ENCODE measurements around the gene TP73. TPM values are rescaled to one million over a fixed set of nuclear protein-coding genes. Genes with fewer than 3 reads are reported as not detected.

Gene TP73
- total and polyA plus RNA-seq, 2 donors (not counting 1 experiment from before 2014, with no cell fraction given): 1.2 to 2.4 TPM

- Mint-ChIP-seq H3K9me3 (ENCODE audit: insufficient read depth) (no peaks in the 10 kb centered on the region), H3K4me3 (no peak overlapping the region), H3K27me3 (peaks cover 8% of the 10 kb centered on the region), H3K27ac (no peak overlapping the region), H3K4me1 (peaks cover 10% of the 10 kb centered on the region)
- H3K36me3 ChIP-seq (replicated peaks in 1 of 2; ENCODE audit: control extremely low read depth in 1 of 2, control insufficient read depth in 1 of 2, extremely low read depth in 1 of 2, insufficient read depth in 2 of 2, low read length in 1 of 2): no peaks in the 10 kb centered on the region
- WGBS (ENCODE audit: insufficient coverage): 91% methylated on average over 24 of the region's 24 CpGs
- H4K20me1 ChIP-seq (ENCODE audit: control insufficient read depth, insufficient read depth, low read length, poor library complexity, severe bottlenecking): no peaks in the 10 kb centered on the region
- H3K79me2 ChIP-seq (ENCODE audit: control insufficient read depth, insufficient read depth, low read length): no peaks in the 10 kb centered on the region
- no peak overlapping the region for H3K27ac ChIP-seq (ENCODE audit: low read length in 2 of 2)
- no peak for TF ChIP-seq CTCF (IDR thresholded peaks at IDR 0.05)
- TF ChIP-seq EZH2 (IDR thresholded peaks at IDR 0.05; ENCODE audit: borderline replicate concordance, insufficient read depth, low read depth, low read length, poor library complexity, severe bottlenecking): no peak
- no peak overlapping the region for H3K4me2 ChIP-seq (replicated peaks; ENCODE audit: low read depth, low read length, poor library complexity, severe bottlenecking)
- no peak overlapping the region for H3K9ac ChIP-seq (ENCODE audit: low read length)
- peaks cover 0 to 2% (median 0%) of the 10 kb centered on the region in 4 experiments for H3K27me3 ChIP-seq (replicated peaks in 1 of 4; ENCODE audit: control extremely low read depth in 1 of 4, control insufficient read depth in 3 of 4, insufficient read depth in 4 of 4, low read length in 3 of 4)
- peaks cover 0 to 11% of the 10 kb centered on the region in 2 donors for H3K4me1 ChIP-seq (ENCODE audit: control insufficient read depth in 2 of 2, insufficient read depth in 2 of 2, low read length in 2 of 2)
- no peak for ATAC-seq (ENCODE audit: low read depth)
- ChIA-PET POLR2A (no interaction called here), CTCF (interaction anchor here (1.5 kb wide), 1 partner anchor 73 kb away, joined by 4 read pairs; no protein-coding TSS in a partner anchor)
- H3K9me3 ChIP-seq (ENCODE audit: control extremely low read depth in 1 of 3, control insufficient read depth in 2 of 3, insufficient read depth in 1 of 3, low read length in 2 of 3): peaks cover 0 to 6% (median 0%) of the 10 kb centered on the region in 3 donors
- no peak for DNase-seq
- H2AFZ ChIP-seq (ENCODE audit: insufficient read depth, low read depth, low read length, poor library complexity, severe bottlenecking): no peak overlapping the region
- H3K4me3 ChIP-seq (ENCODE audit: control extremely low read depth in 1 of 5, extremely low read depth in 1 of 5, insufficient read depth in 1 of 5, low read depth in 2 of 5, low read length in 4 of 5): no peak overlapping the region
- intact Hi-C loops (cut with micrococcal nuclease): no loop called here
Measured at GRCh38 chr1:3691421-3692204, 39.3 kb downstream of the TP73 start.

DNA sequence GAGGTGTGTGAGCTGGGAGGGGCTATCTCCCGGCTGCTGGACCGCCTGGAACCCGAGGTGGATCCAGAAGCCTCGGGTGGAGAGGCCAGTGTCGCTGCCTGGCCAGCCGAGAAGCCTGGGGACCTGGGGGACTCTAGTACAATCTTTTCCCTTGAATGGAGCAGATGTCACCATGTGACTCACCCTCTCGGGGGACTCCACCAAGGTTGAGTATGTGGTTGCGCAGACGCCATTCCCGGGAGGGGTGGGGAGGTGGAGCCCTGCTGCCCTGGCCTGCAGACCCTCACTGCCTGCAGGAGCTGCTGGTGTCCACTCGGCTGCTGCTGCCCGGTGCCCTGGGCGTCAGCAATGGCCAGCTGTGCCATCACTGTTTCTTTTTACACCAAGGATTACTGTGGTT, 40.3 kb downstream of the TP73 start:
- peaks cover 11% of the 10 kb centered on the region for H3K4me1 Mint-ChIP-seq
- POLR2A ChIA-PET: no interaction called here
- intact Hi-C loops (cut with micrococcal nuclease): no loop called here
- Histone ChIP-seq H4K20me1 (ENCODE audit: control insufficient read depth, insufficient read depth, low read length, poor library complexity, severe bottlenecking) (no peaks in the 10 kb centered on the region), H3K27me3 (replicated peaks in 1 of 4; ENCODE audit: control extremely low read depth in 1 of 4, control insufficient read depth in 3 of 4, insufficient read depth in 4 of 4, low read length in 3 of 4) (peaks cover 0 to 3% (median 0%) of the 10 kb centered on the region in 4 experiments), H3K27ac (ENCODE audit: low read length in 2 of 2) (no peak overlapping the region), H3K4me3 (ENCODE audit: control extremely low read depth in 1 of 5, extremely low read depth in 1 of 5, insufficient read depth in 1 of 5, low read depth in 2 of 5, low read length in 4 of 5) (no peak overlapping the region), H2AFZ (ENCODE audit: insufficient read depth, low read depth, low read length, poor library complexity, severe bottlenecking) (no peak overlapping the region), H3K79me2 (ENCODE audit: control insufficient read depth, insufficient read depth, low read length) (no peaks in the 10 kb centered on the region), H3K4me1 (ENCODE audit: control insufficient read depth in 2 of 2, insufficient read depth in 2 of 2, low read length in 2 of 2) (peaks cover 0 to 11% of the 10 kb centered on the region in 2 donors), H3K4me2 (replicated peaks; ENCODE audit: low read depth, low read length, poor library complexity, severe bottlenecking) (no peak overlapping the region), H3K9ac (ENCODE audit: low read length) (no peak overlapping the region), H3K36me3 (replicated peaks in 1 of 2; ENCODE audit: control extremely low read depth in 1 of 2, control insufficient read depth in 1 of 2, extremely low read depth in 1 of 2, insufficient read depth in 2 of 2, low read length in 1 of 2) (no peaks in the 10 kb centered on the region), H3K9me3 (ENCODE audit: control extremely low read depth in 1 of 3, control insufficient read depth in 2 of 3, insufficient read depth in 1 of 3, low read length in 2 of 3) (peaks cover 0 to 6% (median 0%) of the 10 kb centered on the region in 3 donors)
- H3K27me3 Mint-ChIP-seq: peaks cover 8% of the 10 kb centered on the region
- WGBS (ENCODE audit: insufficient coverage): 86% methylated on average over 13 of the region's 13 CpGs
- CTCF ChIA-PET: interaction anchor here (1.5 kb wide), 1 partner anchor 74 kb away, joined by 4 read pairs; no protein-coding TSS in a partner anchor
- DNase-seq (no peak), ATAC-seq (ENCODE audit: low read depth) (no peak)
- no peak overlapping the region for H3K27ac Mint-ChIP-seq
- H3K4me3 Mint-ChIP-seq: no peak overlapping the region
- H3K9me3 Mint-ChIP-seq (ENCODE audit: insufficient read depth): no peaks in the 10 kb centered on the region
- TF ChIP-seq CTCF (IDR thresholded peaks at IDR 0.05): no peak
- no peak for TF ChIP-seq EZH2 (IDR thresholded peaks at IDR 0.05; ENCODE audit: borderline replicate concordance, insufficient read depth, low read depth, low read length, poor library complexity, severe bottlenecking)

Data from B cell (primary cell).